Ovary (tissue), 9 donors: ENCODE measurements around the gene HAP1. TPM values are rescaled to one million over a fixed set of nuclear protein-coding genes. Genes with fewer than 3 reads are reported as not detected.

ENCODE experiments used
- DNase-seq, 5 donors: peaks; one replicate each; pipeline ENCODE4 v3.0.0-alpha.2; 2019 to 2020
- H3K27ac ChIP-seq, 2 donors: fragments of 200-600 bp; one replicate each; pipeline versions ENCODE4 v1.5.1 to v1.8.0; 2019 to 2022
- H3K27me3 ChIP-seq: fragments of 200-600 bp; one replicate; pipeline ENCODE4 v1.8.0; 2022
- H3K36me3 ChIP-seq: fragments of 200-600 bp; sonication (generic); one replicate; pipeline ENCODE4 v1.5.1; 2019
- H3K4me1 ChIP-seq: one replicate; pipeline ENCODE4 v1.8.1; 2013; ENCODE audit warnings: mild to moderate bottlenecking, moderate library complexity; ENCODE audit not compliant: insufficient read depth
- H3K4me3 ChIP-seq: fragments of 200-600 bp; sonication (generic); one replicate; pipeline ENCODE4 v1.5.1; 2017
- H3K9me3 ChIP-seq, 2 donors: fragments of 200-600 bp in 1 of 2; sonication (generic) in 1 of 2; one replicate each; pipeline versions ENCODE4 v1.5.1 to v1.8.1; 2013 to 2019; ENCODE audit warnings: mild to moderate bottlenecking in 1 of 2, moderate library complexity in 1 of 2
- EP300 ChIP-seq: sonication (generic); formaldehyde crosslinking; IDR thresholded peaks from one replicate; pipeline ENCODE4 v1.6.1; 2017; ENCODE audit warnings: antibody characterized with exemption
- POLR2A ChIP-seq: fragments of 450-650 bp; IDR thresholded peaks from one replicate; pipeline ENCODE4 v1.6.1; 2017; ENCODE audit warnings: antibody characterized with exemption, mild to moderate bottlenecking, moderate library complexity
- WGBS, 3 donors: extraction: QIAGEN DNeasy Blood & Tissue Kit in 1 of 3; methylation state at CpG; one replicate each; pipeline versions ENCODE4 v1.1.5 to v1.1.7; 2013 to 2017; 5-methylcytosine and 5-hydroxymethylcytosine counted together
- intact Hi-C, 4 donors: fragments of 100-400 bp; cut with DNase I; formaldehyde crosslinking; loops; one replicate each; pipeline versions ENCODE4 v1.11.0 to v1.15.1; 2022 to 2023
- polyA plus RNA-seq, 2 donors: library from polyadenylated mRNA; stranded (reverse); fragments of 200-250 nt in 1 of 2; fragments of 350-450 nt in 1 of 2; fragmentation: Illumina TruSeq in 1 of 2; extraction: RNeasy Lipid Tissue Mini Kit (QIAGEN cat#74804) in 1 of 2; gene quantifications; one replicate each; pipeline ENCODE4 v1.2.3, GENCODE V29; 2013 to 2014
- total RNA-seq, 7 donors: library from RNA; depleted of rRNA in 2 of 7; stranded (reverse); fragments of >200 nt in 2 of 7; fragmentation: NEBNext Ultra II Directional in 3 of 7; extraction: Animal tissue kit (Norgen Biotek cat#: 25700) in 3 of 7; gene quantifications; one replicate each; pipeline versions ENCODE4 v1.1.0 to v1.2.4, GENCODE V29; 2016 to 2023
- TF ChIP-seq, protein P1 (sequence below), 3 donors: fragments of 450-650 bp in 2 of 3; fragments of 200-600 bp in 1 of 3; IDR thresholded peaks; one replicate each; pipeline versions ENCODE4 v1.5.1 to v1.8.0; 2016 to 2022; ENCODE audit warnings: antibody characterized with exemption in 3 of 3, mild to moderate bottlenecking in 1 of 3
- donor health status: DM: no; HTN: no; CAD: no; lungs with moderate emphysema.
- donor health status: DM: no; HTN: no; CAD: no.
- donor health status: Bipolar disorder and iron deficiency.
- donor health status: DM: yes; HTN: yes; CAD: no.
- donor health status: DM: no; HTN: no; CAD: no.
- donor health status: DM: yes; HTN: yes; CAD: no.

The HAP1 gene
- total and polyA plus RNA-seq, 9 donors, result 0.12 to 1.5 (median 0.56) TPM

DNA sequence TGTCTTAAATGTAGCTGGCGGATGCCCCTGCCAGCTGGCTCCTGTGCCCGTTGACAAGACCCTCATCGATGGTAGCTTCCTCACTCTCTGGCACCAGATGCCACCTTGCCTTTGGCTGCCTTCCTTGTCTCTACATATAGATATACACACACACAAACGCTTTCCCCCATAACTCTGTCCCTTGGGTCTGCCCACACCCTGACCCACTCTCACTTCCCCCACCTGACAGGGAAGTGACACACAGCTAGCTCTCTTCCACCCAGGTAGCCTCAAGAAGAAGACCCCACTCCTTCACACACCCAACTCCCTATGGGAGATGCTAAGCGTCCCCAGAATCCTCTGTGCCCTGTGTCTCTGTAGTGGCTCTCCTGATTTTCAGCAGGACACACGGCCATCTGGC lies 26.4 kb upstream of the HAP1 start:
- no peaks in the 10 kb centered on the region for H3K4me1 ChIP-seq
- no peaks in the 10 kb centered on the region for H3K27me3 ChIP-seq
- no peak for DNase-seq
- 91 to 94% (median 93%) methylated on average over 6 of the region's 6 CpGs for WGBS, 3 donors
- no peak overlapping the region for H3K4me3 ChIP-seq
- H3K27ac ChIP-seq, result no peak overlapping the region
- no peaks in the 10 kb centered on the region for H3K9me3 ChIP-seq
- intact Hi-C loops, result no loop called here
- H3K36me3 ChIP-seq, result peaks cover 5% of the 10 kb centered on the region
- TF ChIP-seq EP300 (no peak), POLR2A (no peak)
- TF ChIP-seq, protein P1, sequence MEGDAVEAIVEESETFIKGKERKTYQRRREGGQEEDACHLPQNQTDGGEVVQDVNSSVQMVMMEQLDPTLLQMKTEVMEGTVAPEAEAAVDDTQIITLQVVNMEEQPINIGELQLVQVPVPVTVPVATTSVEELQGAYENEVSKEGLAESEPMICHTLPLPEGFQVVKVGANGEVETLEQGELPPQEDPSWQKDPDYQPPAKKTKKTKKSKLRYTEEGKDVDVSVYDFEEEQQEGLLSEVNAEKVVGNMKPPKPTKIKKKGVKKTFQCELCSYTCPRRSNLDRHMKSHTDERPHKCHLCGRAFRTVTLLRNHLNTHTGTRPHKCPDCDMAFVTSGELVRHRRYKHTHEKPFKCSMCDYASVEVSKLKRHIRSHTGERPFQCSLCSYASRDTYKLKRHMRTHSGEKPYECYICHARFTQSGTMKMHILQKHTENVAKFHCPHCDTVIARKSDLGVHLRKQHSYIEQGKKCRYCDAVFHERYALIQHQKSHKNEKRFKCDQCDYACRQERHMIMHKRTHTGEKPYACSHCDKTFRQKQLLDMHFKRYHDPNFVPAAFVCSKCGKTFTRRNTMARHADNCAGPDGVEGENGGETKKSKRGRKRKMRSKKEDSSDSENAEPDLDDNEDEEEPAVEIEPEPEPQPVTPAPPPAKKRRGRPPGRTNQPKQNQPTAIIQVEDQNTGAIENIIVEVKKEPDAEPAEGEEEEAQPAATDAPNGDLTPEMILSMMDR (IDR thresholded peaks at IDR 0.05), result no peak

DNA sequence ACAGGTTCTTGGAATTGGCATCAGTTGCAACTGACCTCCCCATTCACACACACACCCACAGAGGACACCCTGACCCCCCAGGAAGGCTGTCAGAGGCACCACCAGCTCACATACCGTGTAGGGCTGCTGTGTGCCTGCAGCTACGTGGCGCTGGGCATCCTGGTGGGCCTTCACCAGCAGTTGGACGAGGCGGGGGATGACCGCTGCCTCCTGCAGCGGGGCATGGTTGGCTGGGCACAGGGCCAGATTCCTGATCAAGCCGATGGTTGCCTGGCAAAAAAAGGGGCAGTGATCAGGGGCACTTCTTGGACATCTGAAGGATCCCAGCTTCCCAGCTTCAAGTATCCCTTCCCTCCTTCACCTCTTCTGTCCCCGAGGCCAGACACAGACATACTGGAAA lies 24.2 kb upstream of the HAP1 start:
- TF ChIP-seq POLR2A (no peak), EP300 (no peak)
- TF ChIP-seq, protein P1 (IDR thresholded peaks at IDR 0.05), result no peak
- intact Hi-C loops, result no loop called here
- DNase-seq, result peak in 1 of 5 donors; percentile 20
- Histone ChIP-seq H3K4me1 (no peaks in the 10 kb centered on the region), H3K36me3 (peaks cover 5% of the 10 kb centered on the region), H3K4me3 (no peak overlapping the region), H3K9me3 (no peaks in the 10 kb centered on the region), H3K27ac (no peak overlapping the region), H3K27me3 (no peaks in the 10 kb centered on the region)
- WGBS, 3 donors, result 88 to 90% (median 89%) methylated on average over 9 of the region's 9 CpGs

DNA sequence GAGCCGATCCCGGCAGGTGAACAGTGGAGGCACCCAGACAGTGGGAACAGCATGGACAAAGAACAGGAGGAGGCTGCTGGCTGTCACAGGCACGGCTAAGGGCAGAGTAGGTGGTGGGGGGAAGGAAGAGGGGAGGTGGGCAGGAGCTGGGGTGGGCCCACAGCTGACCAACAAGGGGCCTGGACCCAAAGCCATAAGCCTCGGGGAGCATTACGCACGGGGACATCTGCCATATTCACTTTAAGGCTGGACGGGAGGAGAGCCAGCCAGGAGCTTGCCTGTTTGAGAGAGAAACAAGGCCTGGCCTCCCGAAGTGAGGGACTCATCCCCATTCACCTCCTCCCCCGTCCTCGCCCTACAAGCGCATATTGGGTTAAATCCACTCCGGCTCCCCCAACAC lies 19.6 kb upstream of the HAP1 start:
- TF ChIP-seq POLR2A (no peak), EP300 (no peak)
- TF ChIP-seq, protein P1 (IDR thresholded peaks at IDR 0.05), result no peak
- no peaks in the 10 kb centered on the region for H3K4me1 ChIP-seq
- no peaks in the 10 kb centered on the region for H3K9me3 ChIP-seq
- peaks cover 3% of the 10 kb centered on the region for H3K36me3 ChIP-seq
- intact Hi-C loops, result no loop called here
- no peak overlapping the region for H3K27ac ChIP-seq
- no peak for DNase-seq
- no peaks in the 10 kb centered on the region for H3K27me3 ChIP-seq
- H3K4me3 ChIP-seq, result no peak overlapping the region
- 78 to 86% (median 81%) methylated on average over 12 of the region's 12 CpGs for WGBS, 3 donors

DNA sequence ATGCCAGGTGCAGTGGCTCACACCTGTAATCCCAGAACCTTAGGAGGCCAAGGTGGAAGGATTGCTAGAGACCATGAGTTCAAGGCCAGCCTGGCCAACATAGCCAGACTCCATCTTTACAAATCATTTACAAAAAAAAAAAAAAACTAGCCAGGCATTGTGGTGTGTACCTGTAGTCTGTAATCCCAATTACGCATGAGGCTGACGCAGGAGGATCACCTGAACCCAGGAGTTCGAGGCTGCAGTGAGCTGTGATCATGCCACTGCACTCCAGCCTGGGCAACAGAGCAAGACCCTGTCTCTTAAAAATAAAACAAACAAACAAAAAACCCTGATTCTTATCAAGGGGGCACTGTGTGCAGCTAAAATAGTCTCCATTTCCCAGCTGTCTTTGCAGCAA lies 16.8 kb upstream of the HAP1 start:
- TF ChIP-seq EP300 (no peak), POLR2A (no peak)
- TF ChIP-seq, protein P1 (IDR thresholded peaks at IDR 0.05), result no peak
- no peaks in the 10 kb centered on the region for H3K36me3 ChIP-seq
- H3K27ac ChIP-seq, result no peak overlapping the region
- H3K4me3 ChIP-seq, result no peak overlapping the region
- DNase-seq, result no peak
- H3K9me3 ChIP-seq, result no peaks in the 10 kb centered on the region
- no peaks in the 10 kb centered on the region for H3K4me1 ChIP-seq
- H3K27me3 ChIP-seq, result no peaks in the 10 kb centered on the region
- 62 to 92% (median 83%) methylated on average over 3 of the region's 3 CpGs for WGBS, 3 donors
- intact Hi-C loops, result no loop called here

DNA sequence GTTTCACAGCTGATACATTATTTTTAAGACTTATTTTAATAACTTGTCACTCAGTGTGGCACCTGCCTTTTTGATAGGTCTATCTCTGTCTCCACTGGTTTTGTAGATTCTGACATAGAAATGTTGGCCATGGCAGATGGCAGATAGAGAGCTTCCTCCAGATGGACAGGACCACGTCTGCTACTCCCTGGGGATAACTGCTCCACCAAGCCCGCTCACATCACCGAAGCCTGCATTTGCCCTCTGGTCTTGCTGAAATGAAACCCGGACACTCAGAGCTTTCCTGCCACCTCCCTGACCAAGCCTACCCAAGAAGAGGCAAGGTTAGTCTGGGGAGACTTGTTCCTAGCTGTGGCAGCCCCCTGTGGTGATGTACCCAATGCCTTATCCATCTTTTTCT lies 16.4 kb upstream of the HAP1 start:
- H3K27me3 ChIP-seq, result no peaks in the 10 kb centered on the region
- WGBS, 3 donors, result 83 to 88% (median 87%) methylated on average over 4 of the region's 4 CpGs
- no peak overlapping the region for H3K4me3 ChIP-seq
- H3K27ac ChIP-seq, result no peak overlapping the region
- no peak for DNase-seq
- intact Hi-C loops, result no loop called here
- no peaks in the 10 kb centered on the region for H3K36me3 ChIP-seq
- H3K4me1 ChIP-seq, result no peaks in the 10 kb centered on the region
- no peaks in the 10 kb centered on the region for H3K9me3 ChIP-seq
- TF ChIP-seq POLR2A (no peak), EP300 (no peak)
- TF ChIP-seq, protein P1 (IDR thresholded peaks at IDR 0.05), result no peak
